Endothelial cell of umbilical vein (primary cell): Measurements from ENCODE around the gene CCDC60. TPM values are rescaled to one million over a fixed set of nuclear protein-coding genes. Genes with fewer than 3 reads are reported as not detected.

Experiments used
- BruUV-seq: library from RNA; stranded (reverse); fragments of 400-500 nt; replicated peaks from 2 replicates; lab custom pipeline; 2021; lab: Mats Ljungman, UMichigan
- CTCF ChIA-PET: fragments of 300-600, 350-600 bp; sonication (Branson Sonifier 250); formaldehyde crosslinking; loops from one replicate; lab custom pipeline; 2021; ENCODE audit warnings: antibody characterized with exemption, inconsistent platforms; lab: Charles Lee
- POLR2A ChIA-PET: fragments of 300-600, 350-600 bp; sonication (Branson Sonifier 250); formaldehyde crosslinking; loops from one replicate; lab custom pipeline; 2021; ENCODE audit warnings: antibody characterized with exemption, inconsistent platforms; lab: Charles Lee
- DNase-seq: peaks from one replicate; pipeline ENCODE4 v3.0.0-alpha.2; 2011; ENCODE audit warnings: low read depth, low spot score
- FAIRE-seq: peaks from 2 replicates; lab custom pipeline; 2011; peaks lifted over from hg19 to GRCh38; lab: Jason Lieb, UNC
- H2AFZ ChIP-seq: 2 replicates; pipeline ENCODE4 v1.6.0; 2012; ENCODE audit warnings: low read depth, low read length, control low read depth, inconsistent platforms
- H3K27ac ChIP-seq: 2 replicates; pipeline ENCODE4 v1.5.1; 2011; ENCODE audit warnings: low read depth, mild to moderate bottlenecking, control low read depth, low read length, moderate library complexity; ENCODE audit not compliant: insufficient read depth
- H3K27me3 ChIP-seq, 2 experiments: 2 replicates each; pipeline versions ENCODE4 v1.6.0 to v1.6.1; 2011; ENCODE audit warnings: low read length in 2 of 2, mixed read lengths in 1 of 2; ENCODE audit not compliant: control insufficient read depth in 2 of 2, insufficient read depth in 2 of 2
- H3K36me3 ChIP-seq, 2 experiments: 2 replicates in 1 of 2; 3 replicates in 1 of 2; pipeline ENCODE4 v1.5.1; 2011; ENCODE audit warnings: low read length in 2 of 2, mild to moderate bottlenecking in 1 of 2, moderate library complexity in 1 of 2; ENCODE audit not compliant: control insufficient read depth in 2 of 2, insufficient read depth in 2 of 2; ENCODE audit errors: extremely low read depth in 1 of 2
- H3K4me1 ChIP-seq: 3 replicates; pipeline ENCODE4 v1.5.1; 2011; ENCODE audit warnings: mild to moderate bottlenecking, low read length; ENCODE audit not compliant: control insufficient read depth, insufficient read depth; ENCODE audit errors: extremely low read depth
- H3K4me2 ChIP-seq: 2 replicates; pipeline ENCODE4 v1.6.1; 2011; ENCODE audit warnings: low read length, control low read depth, mixed read lengths; ENCODE audit not compliant: insufficient read depth
- H3K4me3 ChIP-seq, 3 experiments: fragments of 200-600 bp in 1 of 3; sonication (generic), shearing (Covaris generic) in 1 of 3; replicated peaks in 1 of 3; 2 replicates each; pipeline ENCODE4 v1.5.1; 2011 to 2016; ENCODE audit warnings: control low read depth in 3 of 3, low read length in 3 of 3, mild to moderate bottlenecking in 2 of 3, inconsistent platforms in 1 of 3, low read depth in 1 of 3, moderate library complexity in 1 of 3; ENCODE audit not compliant: insufficient read depth in 1 of 3
- H3K79me2 ChIP-seq: 2 replicates; pipeline ENCODE4 v1.6.0; 2012; ENCODE audit warnings: low read length, inconsistent platforms; ENCODE audit not compliant: control insufficient read depth, insufficient read depth
- H3K9ac ChIP-seq: replicated peaks from 2 replicates; pipeline ENCODE3; 2011; ENCODE audit warnings: low read length, control low read depth; ENCODE audit not compliant: insufficient read depth; ENCODE audit errors: extremely low read depth
- H3K9me1 ChIP-seq: replicated peaks from 3 replicates; pipeline ENCODE4 v1.6.0; 2011; ENCODE audit warnings: mild to moderate bottlenecking, low read length; ENCODE audit not compliant: control insufficient read depth, insufficient read depth; ENCODE audit errors: extremely low read depth
- H3K9me3 ChIP-seq: replicated peaks from 2 replicates; pipeline ENCODE4 v1.5.1; 2012; ENCODE audit warnings: low read length, inconsistent platforms; ENCODE audit not compliant: control insufficient read depth, insufficient read depth
- H4K20me1 ChIP-seq: replicated peaks from 2 replicates; pipeline ENCODE3; 2011; ENCODE audit warnings: mild to moderate bottlenecking, low read length; ENCODE audit not compliant: control insufficient read depth, insufficient read depth; ENCODE audit errors: extremely low read depth
- CTCF ChIP-seq, 2 donors: IDR thresholded peaks; 1 replicate in 1 of 2; 2 replicates in 1 of 2; pipeline ENCODE4 v1.5.1; 2011; ENCODE audit warnings: low read length in 2 of 2, mild to moderate bottlenecking in 2 of 2, moderate library complexity in 2 of 2, control low read depth in 1 of 2, inconsistent platforms in 1 of 2, low read depth in 1 of 2; ENCODE audit not compliant: insufficient read depth in 1 of 2; ENCODE audit errors: extremely low read depth in 1 of 2
- EZH2 ChIP-seq: IDR thresholded peaks from 2 replicates; pipeline ENCODE4 v1.6.1; 2012; ENCODE audit warnings: borderline replicate concordance, low read depth, mild to moderate bottlenecking, moderate library complexity, low read length, inconsistent platforms; ENCODE audit not compliant: severe bottlenecking
- FOS ChIP-seq: IDR thresholded peaks from 2 replicates; pipeline ENCODE4 v1.6.1; 2011; ENCODE audit warnings: mild to moderate bottlenecking, low read length, moderate library complexity, borderline replicate concordance; ENCODE audit not compliant: insufficient read depth
- GATA2 ChIP-seq: IDR thresholded peaks from 2 replicates; pipeline ENCODE4 v1.7.0; 2011; ENCODE audit warnings: low read depth, mild to moderate bottlenecking, moderate library complexity, mixed read lengths, low read length; ENCODE audit not compliant: insufficient read length, insufficient read depth
- JUN ChIP-seq: IDR thresholded peaks from 2 replicates; pipeline ENCODE4 v1.6.1; 2011; ENCODE audit warnings: borderline replicate concordance, low read depth; ENCODE audit not compliant: insufficient read length, insufficient read depth
- MAX ChIP-seq: IDR thresholded peaks from 2 replicates; pipeline ENCODE4 v1.6.1; 2011; ENCODE audit not compliant: insufficient read depth, insufficient read length
- MYC ChIP-seq: IDR thresholded peaks from one replicate; pipeline ENCODE4 v1.6.1; 2011; ENCODE audit warnings: mild to moderate bottlenecking, low read depth, low read length
- POLR2A ChIP-seq: IDR thresholded peaks from 2 replicates; pipeline ENCODE4 v1.6.1; 2012; ENCODE audit warnings: low read depth, mild to moderate bottlenecking, control low read depth, low read length
- POLR2AphosphoS5 ChIP-seq: IDR thresholded peaks from 2 replicates; pipeline ENCODE4 v1.6.1; 2012; ENCODE audit warnings: low read depth, mild to moderate bottlenecking, control low read depth, low read length, moderate library complexity; ENCODE audit not compliant: insufficient read depth
- dilution Hi-C: fragments of 300-500 bp; cut with MboI; formaldehyde crosslinking; loops from one replicate; pipeline ENCODE4 v1.15.0; 2019; ENCODE audit warnings: low sequenced_read_pairs; ENCODE audit not compliant: extremely low pct_ligation_motif_present
- intact Hi-C: fragments of 100-400 bp; cut with micrococcal nuclease; formaldehyde crosslinking; loops from one replicate; pipeline ENCODE4 v1.10.0; 2022
- polyA plus RNA-seq, 4 experiments: library from polyadenylated mRNA; depleted of rRNA in 3 of 4; stranded (reverse) in 3 of 4; unstranded in 1 of 4; fragments of >200 nt; gene quantifications; 2 replicates each; pipeline versions ENCODE4 v1.2.1 to v1.2.3, GENCODE V29; 2011 to 2012; ENCODE audit warnings: missing spikeins in 1 of 4
- total RNA-seq: library from RNA; stranded (reverse); gene quantifications from 2 replicates; pipeline ENCODE4 v1.2.3, GENCODE V29; 2021

The CCDC60 gene
- total and polyA plus RNA-seq, 2 donors (not counting 3 experiments of a cell fraction or from before 2014, with no cell fraction given), result not detected

GRCh38 chr12:119565404-119565803 is 230.9 kb downstream of the CCDC60 start:
- intact Hi-C loops (no loop called here), dilution Hi-C loops (no loop called here)
- POLR2A ChIA-PET, result no interaction called here
- Histone ChIP-seq H3K27me3 (no peaks in the 10 kb centered on the region), H3K9ac (no peak overlapping the region), H3K9me3 (no peaks in the 10 kb centered on the region), H3K4me2 (no peak overlapping the region), H3K9me1 (no peaks in the 10 kb centered on the region), H2AFZ (no peak overlapping the region), H3K27ac (no peak overlapping the region), H3K79me2 (no peaks in the 10 kb centered on the region), H4K20me1 (no peaks in the 10 kb centered on the region), H3K4me3 (no peak overlapping the region), H3K4me1 (no peaks in the 10 kb centered on the region), H3K36me3 (no peaks in the 10 kb centered on the region)
- CTCF ChIA-PET, result no interaction called here
- no peak for FAIRE-seq
- no TSS peak for BruUV-seq
- no peak for TF ChIP-seq EZH2
- TF ChIP-seq MYC, result no peak
- TF ChIP-seq POLR2A, result no peak
- no peak for TF ChIP-seq FOS
- no peak for TF ChIP-seq JUN
- no peak for TF ChIP-seq CTCF (IDR thresholded peaks at IDR 0.05; ENCODE audit: extremely low read depth in 1 of 2, insufficient read depth in 1 of 2, low read depth in 1 of 2, low read length in 2 of 2)
- no peak for TF ChIP-seq POLR2AphosphoS5
- TF ChIP-seq GATA2, result no peak
- TF ChIP-seq MAX, result no peak
- DNase-seq, result no peak
